A673 (cell line): ENCODE data around the gene DPEP2.

Experiments
- CTCF ChIP-seq: fragments of 300-800, 200-600 bp; sonication (generic); conservative IDR thresholded peaks from 2 replicates; pipeline ENCODE4 v1.5.1; 2017; ENCODE audit warnings: low read depth, mild to moderate bottlenecking, antibody characterized with exemption, low read length, moderate library complexity, mixed read lengths
- EZH2 ChIP-seq: fragments of 200-600 bp; sonication (generic); IDR thresholded peaks from 2 replicates; pipeline ENCODE4 v1.6.1; 2017; ENCODE audit warnings: borderline replicate concordance, low read depth, mild to moderate bottlenecking, mixed read lengths, antibody characterized with exemption, low read length; ENCODE audit not compliant: poor library complexity, severe bottlenecking

DNA sequence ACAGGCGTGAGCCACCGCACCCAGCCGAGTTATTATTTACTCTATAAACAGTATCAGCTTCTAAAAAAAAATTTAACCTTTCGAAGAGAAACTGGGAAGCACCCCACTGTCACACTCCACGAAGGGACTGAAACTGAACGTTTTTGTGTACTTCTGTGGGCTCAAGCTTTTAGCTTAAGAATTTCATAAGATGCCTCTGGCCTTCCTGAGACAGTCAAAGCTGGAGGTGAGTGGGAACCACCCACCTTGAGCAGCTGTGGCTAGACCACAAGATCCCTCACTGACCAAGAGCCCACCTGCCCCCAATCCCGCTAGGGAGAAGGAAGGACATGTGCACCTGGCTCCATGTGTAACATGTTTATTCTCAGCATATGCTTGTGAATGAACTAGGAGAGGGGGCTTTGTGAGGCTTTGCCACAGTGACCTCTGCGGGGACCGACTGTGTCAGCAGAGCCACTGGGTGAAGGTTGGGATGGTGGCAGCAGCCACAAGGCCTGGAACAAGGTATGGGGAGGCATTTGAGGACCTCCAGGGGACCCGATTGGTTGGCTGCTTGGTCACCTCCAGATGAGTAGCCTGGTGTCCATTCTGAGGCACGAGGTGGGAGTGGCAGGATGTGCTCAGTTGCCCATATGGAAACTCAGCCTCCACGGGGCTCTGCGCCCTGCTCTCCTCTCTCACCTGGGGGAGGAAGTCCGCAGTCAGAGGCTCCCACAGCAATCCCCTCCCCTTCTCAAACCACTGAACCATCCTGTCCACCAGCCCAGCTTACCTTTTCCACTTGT lies 23.8 kb downstream of the DPEP2 start:
- TF ChIP-seq CTCF: no peak
- TF ChIP-seq EZH2: no peak
